NCI-H748 treated with DMSO at 0.1 percent for 48 hours (cell line): ENCODE results near the gene LCA5.
A peak's percentile ranks its signal among the peaks of the same experiment; 100 is the strongest.
"Not testable (repeated sequence)": the region's sequence is repeated elsewhere in the genome, so short reads cannot be mapped to it uniquely, and the experiment has no call there.

Source experiments
- DNase-seq: peaks from one replicate; lab custom pipeline; 2025; lab: John Stamatoyannopoulos, UW

LCA5 gene

GRCh38 chr6:79538106-79538971 is 1.1 kb upstream of the LCA5 start:
- DNase-seq = peak; percentile 23

GRCh38 chr6:79536585-79536953 is 661 bp downstream of the LCA5 start:
- DNase-seq = no peak

- not testable (repeated sequence) for DNase-seq
Measured at GRCh38 chr6:79529567-79529966, 7.7 kb downstream of the LCA5 start.

GRCh38 chr6:79526897-79527296 is 10.3 kb downstream of the LCA5 start:
- DNase-seq = no peak

GRCh38 chr6:79525272-79526100 is 11.7 kb downstream of the LCA5 start:
- DNase-seq = no peak

- no peak for DNase-seq
Measured at GRCh38 chr6:79524065-79524464, 13.2 kb downstream of the LCA5 start.

- no peak for DNase-seq
Measured at GRCh38 chr6:79522609-79523008, 14.6 kb downstream of the LCA5 start.

- no peak for DNase-seq
Measured at GRCh38 chr6:79520534-79520933, 16.7 kb downstream of the LCA5 start.

GRCh38 chr6:79518842-79519241 is 18.4 kb downstream of the LCA5 start:
- no peak for DNase-seq

GRCh38 chr6:79515436-79515835 is 21.8 kb downstream of the LCA5 start:
- no peak for DNase-seq

- no peak for DNase-seq
Measured at GRCh38 chr6:79513111-79513510, 24.1 kb downstream of the LCA5 start.

GRCh38 chr6:79512014-79512413 is 25.2 kb downstream of the LCA5 start:
- no peak for DNase-seq

GRCh38 chr6:79510707-79511106 is 26.5 kb downstream of the LCA5 start:
- DNase-seq = no peak

- no peak for DNase-seq
Measured at GRCh38 chr6:79506251-79506650, 31.0 kb downstream of the LCA5 start.

- DNase-seq = no peak
Measured at GRCh38 chr6:79504372-79504771, 32.9 kb downstream of the LCA5 start.

GRCh38 chr6:79498842-79499241 is 38.4 kb downstream of the LCA5 start:
- no peak for DNase-seq

- no peak for DNase-seq
Measured at GRCh38 chr6:79495246-79495645, 42.0 kb downstream of the LCA5 start.

GRCh38 chr6:79494841-79495240 is 42.4 kb downstream of the LCA5 start:
- no peak for DNase-seq

- no peak for DNase-seq
Measured at GRCh38 chr6:79470728-79471127, 66.5 kb downstream of the LCA5 start.

- no peak for DNase-seq
Measured at GRCh38 chr6:79469376-79470246, 67.6 kb downstream of the LCA5 start.

- DNase-seq = no peak
Measured at GRCh38 chr6:79468587-79468986, 68.6 kb downstream of the LCA5 start.

- no peak for DNase-seq
Measured at GRCh38 chr6:79468116-79468515, 69.1 kb downstream of the LCA5 start.
